ENCODE results near the gene CCN2. TPM values are rescaled to one million over a fixed set of nuclear protein-coding genes. Genes with fewer than 3 reads are reported as not detected.

The CCN2 gene
- total and polyA plus RNA-seq, 2 of the 8 experiments (the other 6 are each of a cell fraction or from before 2014, with no cell fraction given): 25.0 to 107 TPM

- WGBS, 2 experiments (ENCODE audit: extremely low coverage in 1 of 2, insufficient coverage in 1 of 2, insufficient read length in 1 of 2, insufficient replicate concordance in 2 of 2, low coverage in 1 of 2, low lambda C conversion rate in 2 of 2, missing lambda C conversion rate in 1 of 2): 34% methylated on average over 2 of the region's 2 CpGs; no CpG with 5 or more reads in 1 of the 2 experiments
- Histone ChIP-seq H3K79me1 (ENCODE audit: low read depth, low read length) (no peaks in the 10 kb centered on the region), H3K36me3 (ENCODE audit: control insufficient read depth in 2 of 4, insufficient read depth in 4 of 4, low read length in 3 of 4) (peaks cover 0 to 4% (median 0%) of the 10 kb centered on the region in 4 experiments; a peak in 2 of 8 replicates), H3K14ac (ENCODE audit: insufficient read length) (no peak overlapping the region), H3K4ac (replicated peaks; ENCODE audit: insufficient read length, low read depth, low read length) (no peak overlapping the region), H3K4me3 (ENCODE audit: extremely low read depth in 1 of 4, insufficient read depth in 2 of 4, low read depth in 3 of 4, low read length in 4 of 4) (no peak overlapping the region), H3K27ac (ENCODE audit: low read depth, low read length) (no peak overlapping the region), H4K91ac (replicated peaks; ENCODE audit: insufficient read length, low read length) (no peak overlapping the region), H4K8ac (ENCODE audit: extremely low read depth, insufficient read depth, low read length) (no peak overlapping the region), H3K27me3 (replicated peaks in 1 of 4; ENCODE audit: control insufficient read depth in 3 of 4, extremely low read depth in 1 of 4, insufficient read depth in 3 of 4, low read length in 3 of 4) (no peaks in the 10 kb centered on the region), H3K9me3 (ENCODE audit: insufficient read depth in 2 of 2, low read depth in 1 of 2, low read length in 1 of 2) (no peaks in the 10 kb centered on the region), H3K4me1 (replicated peaks in 1 of 4; ENCODE audit: control insufficient read depth in 3 of 4, insufficient read depth in 4 of 4, low read length in 3 of 4) (no peaks in the 10 kb centered on the region), H3K79me2 (ENCODE audit: control insufficient read depth in 1 of 2, insufficient read depth in 2 of 2, low read length in 2 of 2) (no peaks in the 10 kb centered on the region), H3K56ac (replicated peaks; ENCODE audit: insufficient read length, low read depth, low read length) (no peak overlapping the region), H2BK120ac (replicated peaks; ENCODE audit: low read depth, low read length) (no peak overlapping the region), H3K18ac (ENCODE audit: extremely low read depth, low read length) (no peak overlapping the region), H2AK5ac (ENCODE audit: low read depth, low read length) (no peak overlapping the region), H4K20me1 (replicated peaks in 1 of 2; ENCODE audit: control insufficient read depth in 1 of 2, insufficient read depth in 2 of 2, low read length in 2 of 2) (no peaks in the 10 kb centered on the region), H3K9ac (replicated peaks in 1 of 4; ENCODE audit: extremely low read depth in 1 of 4, low read depth in 3 of 4, low read length in 3 of 4) (no peak overlapping the region), H3K4me2 (ENCODE audit: insufficient read depth in 1 of 2, low read depth in 2 of 2, low read length in 2 of 2) (no peak overlapping the region), H3K23me2 (ENCODE audit: low read depth, low read length) (no peaks in the 10 kb centered on the region), H2BK12ac (ENCODE audit: low read depth, low read length) (no peak overlapping the region), H2BK15ac (ENCODE audit: low read length) (no peak overlapping the region), H2BK5ac (ENCODE audit: low read depth, low read length) (no peak overlapping the region), H2BK20ac (ENCODE audit: low read length) (no peak overlapping the region), H4K5ac (ENCODE audit: insufficient read length, low read depth, low read length) (no peak overlapping the region), H2AFZ (ENCODE audit: low read length) (no peak overlapping the region), H3K23ac (ENCODE audit: insufficient read length) (no peak overlapping the region)
- no peak for TF ChIP-seq SAP30 (IDR thresholded peaks at IDR 0.05; ENCODE audit: insufficient read depth, insufficient replicate concordance, low read length)
- TF ChIP-seq SIRT6 (IDR thresholded peaks at IDR 0.05; ENCODE audit: low read length): no peak
- TF ChIP-seq ASH2L (IDR thresholded peaks at IDR 0.05; ENCODE audit: low read length): no peak
- no peak for TF ChIP-seq POLR2A (IDR thresholded peaks at IDR 0.05; ENCODE audit: control extremely low read depth in 1 of 2, low read depth in 2 of 2, low read length in 2 of 2)
- TF ChIP-seq MAX (IDR thresholded peaks at IDR 0.05): no peak
- no peak for TF ChIP-seq GTF2F1 (IDR thresholded peaks at IDR 0.05; ENCODE audit: borderline replicate concordance, low read depth, low read length)
- TF ChIP-seq CBX8 (IDR thresholded peaks at IDR 0.05; ENCODE audit: borderline replicate concordance, low read depth, low read length): no peak
- no peak for TF ChIP-seq CTCF (IDR thresholded peaks at IDR 0.05; ENCODE audit: control extremely low read depth in 1 of 3, insufficient read depth in 1 of 3, low read depth in 1 of 3, low read length in 3 of 3)
- DNase-seq (ENCODE audit: low read depth in 1 of 2, low spot score in 2 of 2): no peak
- ChIA-PET POLR2A (ENCODE audit: partially characterized antibody) (interaction anchor here (0.8 kb wide), 1 partner anchor 41 kb away, joined by 3 read pairs; the partner anchor contains the start of gene CCN2), CTCF (ENCODE audit: partially characterized antibody) (no interaction called here)
- no peak for FAIRE-seq
Observed at GRCh38 chr6:131992557-131992956, 41.4 kb upstream of the CCN2 start.
